ENCODE data around the gene PHKB.

- TF ChIP-seq CTCF (IDR thresholded peaks at IDR 0.05) (no peak), POLR2A (IDR thresholded peaks at IDR 0.05) (no peak)
Measured at GRCh38 chr16:47458331-47458730, 2.8 kb upstream of the PHKB start.

Measured in lower leg skin (tissue), 3 donors.